SKM-1 (cell line): ENCODE results near the gene BET1L.

Experiments
- DNase-seq: peaks from one replicate; lab custom pipeline; 2025; ENCODE audit not compliant: unreplicated experiment; lab: John Stamatoyannopoulos, UW

Gene BET1L

DNA sequence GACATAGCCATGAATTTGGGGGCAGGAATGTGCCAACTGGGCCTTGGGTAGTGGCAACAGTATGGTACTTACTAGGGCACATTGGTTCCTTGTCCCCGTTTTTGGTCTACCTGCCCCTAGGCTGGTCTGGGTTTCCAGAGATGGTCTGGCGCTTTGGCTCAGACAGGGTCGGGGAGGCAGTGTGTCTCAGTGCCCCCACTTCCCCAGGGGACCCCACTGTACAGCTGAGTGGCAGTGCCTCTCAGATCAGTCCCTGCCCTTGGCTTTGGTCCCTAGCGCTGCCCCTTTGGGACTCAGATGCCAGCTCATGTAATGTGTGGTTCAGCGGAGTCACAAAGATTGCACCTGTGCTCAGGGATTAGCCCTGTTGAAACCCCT lies 3.6 kb upstream of the BET1L start:
- DNase-seq = no peak

DNA sequence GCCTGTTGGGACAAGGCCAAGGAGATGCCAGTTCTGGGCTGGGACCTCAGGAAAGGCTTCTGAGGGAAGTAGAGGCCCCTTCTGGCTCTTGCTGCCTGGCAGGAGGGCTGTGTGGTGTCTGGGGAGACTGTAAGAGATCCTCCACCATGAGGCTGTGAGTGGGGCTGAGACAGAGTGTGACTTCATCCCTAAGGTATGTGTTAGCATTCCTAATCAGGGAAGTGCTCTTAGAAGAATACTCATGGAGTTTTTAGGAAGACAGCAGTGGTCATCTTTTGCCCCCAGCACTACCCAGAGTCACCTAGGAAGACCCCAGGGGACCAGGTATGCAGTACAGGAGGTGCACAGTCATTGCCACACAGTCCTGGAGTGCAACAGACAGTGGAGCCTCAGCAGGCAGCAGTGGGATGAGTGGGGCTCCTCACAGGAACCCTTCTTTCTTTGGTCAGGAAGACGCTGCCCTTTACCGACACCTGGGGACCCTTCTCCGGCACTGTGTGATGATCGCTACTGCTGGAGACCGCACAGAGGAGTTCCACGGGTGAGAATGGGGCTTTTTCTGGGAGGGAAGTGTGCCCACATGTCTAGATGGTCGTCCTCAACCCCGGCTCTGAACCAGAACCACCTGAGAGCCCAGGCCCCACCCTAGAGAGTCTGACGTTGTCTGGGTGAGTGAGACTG lies 3.1 kb upstream of the BET1L start:
- DNase-seq = no peak

DNA sequence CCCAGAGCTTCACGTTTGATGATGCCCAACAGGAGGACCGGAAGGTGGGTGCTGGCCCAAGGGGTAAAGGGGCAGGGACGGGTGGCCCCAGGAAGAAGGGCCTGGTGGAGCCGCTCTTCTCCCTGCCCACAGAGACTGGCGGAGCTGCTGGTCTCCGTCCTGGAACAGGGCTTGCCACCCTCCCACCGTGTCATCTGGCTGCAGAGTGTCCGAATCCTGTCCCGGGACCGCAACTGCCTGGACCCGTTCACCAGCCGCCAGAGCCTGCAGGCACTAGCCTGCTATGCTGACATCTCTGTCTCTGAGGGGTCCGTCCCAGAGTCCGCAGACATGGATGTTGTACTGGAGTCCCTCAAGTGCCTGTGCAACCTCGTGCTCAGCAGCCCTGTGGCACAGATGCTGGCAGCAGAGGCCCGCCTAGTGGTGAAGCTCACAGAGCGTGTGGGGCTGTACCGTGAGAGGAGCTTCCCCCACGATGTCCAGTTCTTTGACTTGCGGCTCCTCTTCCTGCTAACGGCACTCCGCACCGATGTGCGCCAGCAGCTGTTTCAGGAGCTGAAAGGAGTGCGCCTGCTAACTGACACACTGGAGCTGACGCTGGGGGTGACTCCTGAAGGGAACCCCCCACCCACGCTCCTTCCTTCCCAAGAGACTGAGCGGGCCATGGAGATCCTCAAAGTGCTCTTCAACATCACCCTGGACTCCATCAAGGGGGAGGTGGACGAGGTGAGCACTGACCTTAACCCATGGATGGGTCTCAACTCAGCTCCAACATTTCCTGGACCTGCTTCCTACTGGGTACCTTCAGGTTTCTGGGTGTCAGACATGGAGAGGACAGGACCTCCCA lies 2.3 kb upstream of the BET1L start:
- DNase-seq = no peak

DNA sequence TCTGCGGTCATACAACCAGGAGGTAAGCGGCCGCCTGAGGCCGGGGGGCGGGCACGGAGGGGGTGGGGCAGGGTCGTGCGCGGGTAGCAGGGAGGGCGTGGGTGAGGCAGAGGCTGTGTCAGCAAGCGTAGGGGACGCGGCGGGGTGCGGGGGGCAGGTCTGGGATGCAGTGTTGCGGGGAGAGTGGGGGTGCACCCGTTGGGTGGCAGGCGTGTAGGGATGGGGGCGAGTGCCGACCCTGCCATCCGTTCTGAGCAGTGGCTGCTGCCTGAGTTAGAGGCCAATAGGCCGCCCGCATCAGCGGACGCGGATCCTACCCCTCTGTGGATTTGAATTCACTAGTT lies 1.7 kb upstream of the BET1L start:
- no peak for DNase-seq

DNA sequence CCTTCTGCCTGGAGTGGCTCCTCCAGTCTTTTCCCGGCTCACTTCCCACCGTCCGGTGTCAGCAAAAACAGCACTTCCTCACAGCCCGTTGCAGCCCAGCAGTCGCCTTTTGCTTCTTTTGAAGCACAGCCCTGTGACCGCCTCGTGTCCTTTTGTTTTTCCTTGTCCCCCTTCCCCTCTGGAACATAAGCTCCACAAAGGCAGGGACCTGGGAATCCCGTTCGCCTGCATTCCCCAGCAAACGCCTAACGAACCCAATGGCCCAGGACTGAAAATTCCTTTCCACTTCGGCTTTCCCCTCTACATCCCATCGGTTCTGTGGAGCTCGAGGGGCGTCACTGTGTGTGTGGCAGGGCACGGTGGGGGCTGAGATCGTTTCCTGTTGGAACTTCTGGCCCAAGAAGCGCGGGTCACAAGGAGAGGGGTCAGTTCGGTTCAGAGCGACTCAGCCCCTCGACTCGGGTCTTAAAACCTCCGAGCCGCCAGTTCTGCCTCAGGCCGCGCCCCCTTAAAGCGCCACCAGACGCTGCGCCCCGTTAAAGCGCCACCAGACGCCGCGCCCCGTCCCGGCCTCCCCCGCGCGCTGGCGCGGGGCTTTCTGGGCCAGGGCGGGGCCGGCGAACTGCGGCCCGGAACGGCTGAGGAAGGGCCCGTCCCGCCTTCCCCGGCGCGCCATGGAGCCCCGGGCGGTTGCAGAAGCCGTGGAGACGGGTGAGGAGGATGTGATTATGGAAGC lies 1.1 kb upstream of the BET1L start:
- peak; percentile 13 for DNase-seq

DNA sequence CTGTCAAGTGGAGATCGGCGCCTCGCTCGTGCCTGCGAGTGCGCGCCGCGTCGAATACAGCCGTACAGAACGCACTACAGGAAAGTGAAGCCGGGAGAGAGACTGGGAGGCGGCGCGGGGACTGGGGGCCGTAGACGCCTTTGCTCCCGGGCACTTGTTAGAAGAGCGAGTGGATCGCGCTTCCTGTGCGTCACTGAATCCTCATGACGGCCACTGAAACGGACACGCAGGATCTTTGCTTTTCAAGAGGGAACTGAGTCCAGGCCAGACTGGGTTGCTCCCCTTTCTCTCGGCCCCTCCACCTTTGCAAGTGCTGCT lies 623 bp upstream of the BET1L start:
- DNase-seq = no peak

DNA sequence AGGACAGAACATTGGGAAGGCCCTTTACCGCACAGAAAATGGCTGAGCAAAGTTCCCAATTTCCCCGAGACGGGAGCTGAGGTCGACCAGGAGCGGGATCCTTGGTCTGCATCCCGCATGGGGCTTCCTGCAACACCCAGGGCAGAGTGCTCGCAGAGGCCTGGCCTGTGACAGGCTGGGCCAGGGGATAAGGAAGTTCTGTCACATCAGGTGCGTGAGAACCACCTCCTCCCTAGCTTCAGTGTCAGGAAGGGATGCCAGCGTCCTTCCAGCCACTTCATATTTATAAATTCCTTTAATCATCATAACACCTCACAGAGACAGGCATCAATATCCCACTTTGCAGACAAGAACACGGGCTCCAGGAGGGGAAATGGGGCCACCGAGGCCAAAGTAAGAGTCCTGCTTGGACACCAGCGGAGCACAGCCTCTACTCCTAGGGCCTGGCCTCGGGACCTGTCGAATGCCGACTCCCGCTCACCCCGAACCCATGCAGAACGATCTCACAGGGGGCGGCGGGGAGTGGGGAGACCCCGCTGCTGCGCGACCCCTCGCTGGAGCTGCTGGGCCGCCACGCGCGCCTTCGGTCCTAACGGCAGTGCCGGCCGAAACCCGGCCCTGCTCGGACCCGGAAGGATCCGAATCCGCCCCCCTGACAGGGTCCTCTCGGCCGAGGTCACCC lies 532 bp downstream of the BET1L start:
- no peak for DNase-seq

DNA sequence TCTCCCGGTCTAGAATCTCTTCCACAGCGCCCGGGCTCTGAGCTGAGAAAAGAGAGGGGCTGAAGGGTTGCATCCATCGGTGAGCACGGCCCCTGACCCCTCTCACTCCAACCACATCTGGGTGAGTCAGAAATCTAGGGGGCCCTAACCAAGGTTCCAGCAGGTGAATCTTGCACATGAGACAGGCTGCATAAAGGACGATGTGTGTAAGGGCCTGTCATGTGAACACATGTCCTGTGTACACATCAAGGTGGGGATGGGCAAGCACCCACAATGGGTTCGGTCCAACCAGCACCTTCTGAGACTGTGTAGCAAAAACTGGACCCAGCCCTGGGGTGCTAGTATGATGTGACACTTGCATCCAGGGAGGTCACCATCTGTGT lies 1.2 kb downstream of the BET1L start:
- DNase-seq = no peak

DNA sequence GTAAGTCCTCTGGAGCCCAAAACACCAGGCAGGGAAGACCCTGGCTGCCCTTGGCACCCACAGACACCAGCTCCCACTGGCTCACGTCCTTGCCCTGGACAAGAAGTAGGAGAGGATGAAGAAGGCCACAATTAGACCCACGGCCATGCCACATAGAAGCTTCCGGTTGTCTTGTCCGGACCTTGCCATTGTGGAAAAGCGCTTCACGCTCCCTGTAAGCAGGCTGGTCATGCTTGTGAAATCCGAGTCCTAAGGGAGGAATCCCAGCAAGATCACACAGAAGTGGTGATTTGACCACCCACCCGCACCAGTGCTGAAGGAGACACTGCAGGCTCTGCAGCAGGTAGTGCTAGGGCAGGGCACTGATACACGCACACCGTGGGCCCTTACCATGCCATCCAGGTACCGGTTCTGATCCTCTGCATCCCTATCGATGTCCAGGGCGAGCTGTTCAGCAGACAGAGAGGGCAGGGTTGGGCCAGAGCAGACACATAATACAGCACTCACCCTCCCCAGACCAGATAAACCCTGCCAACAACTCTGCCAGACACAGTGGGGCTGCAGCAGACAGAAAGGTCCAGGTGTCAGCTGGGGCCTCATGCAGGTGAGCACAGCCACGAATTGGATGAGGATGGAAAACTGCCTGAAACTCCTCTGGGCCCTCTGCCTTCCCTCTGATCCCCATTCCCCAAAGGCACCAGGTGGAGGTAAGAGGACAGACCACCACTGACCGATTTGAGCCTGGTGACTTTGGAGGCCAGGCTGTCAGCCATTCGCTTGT lies 1.8 kb downstream of the BET1L start:
- DNase-seq = no peak

DNA sequence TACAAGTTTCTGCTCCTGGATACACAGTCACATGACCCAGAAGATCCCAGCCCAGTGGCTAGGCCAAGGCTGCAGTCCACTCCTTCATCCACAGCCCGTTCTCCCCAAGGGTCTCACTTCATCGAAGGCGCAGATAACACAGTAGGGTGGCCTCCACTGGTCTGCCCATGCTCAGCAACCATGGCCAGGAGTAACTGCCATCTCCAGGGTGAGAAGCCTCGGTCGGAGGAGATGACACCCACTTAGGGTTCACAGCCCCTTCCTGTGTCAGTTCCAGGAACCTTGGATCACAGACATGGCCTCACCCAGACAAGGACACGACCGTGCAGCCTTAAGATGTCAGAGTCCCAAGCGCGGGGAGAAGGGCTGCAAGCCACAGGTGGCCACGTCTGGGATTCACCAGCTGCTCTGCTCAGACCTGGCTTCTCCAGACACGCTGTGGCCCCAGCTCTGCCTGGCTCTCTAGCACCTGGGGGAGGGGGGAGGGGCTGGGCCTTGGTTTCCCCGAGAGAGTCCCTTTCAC lies 2.6 kb downstream of the BET1L start:
- no peak for DNase-seq

DNA sequence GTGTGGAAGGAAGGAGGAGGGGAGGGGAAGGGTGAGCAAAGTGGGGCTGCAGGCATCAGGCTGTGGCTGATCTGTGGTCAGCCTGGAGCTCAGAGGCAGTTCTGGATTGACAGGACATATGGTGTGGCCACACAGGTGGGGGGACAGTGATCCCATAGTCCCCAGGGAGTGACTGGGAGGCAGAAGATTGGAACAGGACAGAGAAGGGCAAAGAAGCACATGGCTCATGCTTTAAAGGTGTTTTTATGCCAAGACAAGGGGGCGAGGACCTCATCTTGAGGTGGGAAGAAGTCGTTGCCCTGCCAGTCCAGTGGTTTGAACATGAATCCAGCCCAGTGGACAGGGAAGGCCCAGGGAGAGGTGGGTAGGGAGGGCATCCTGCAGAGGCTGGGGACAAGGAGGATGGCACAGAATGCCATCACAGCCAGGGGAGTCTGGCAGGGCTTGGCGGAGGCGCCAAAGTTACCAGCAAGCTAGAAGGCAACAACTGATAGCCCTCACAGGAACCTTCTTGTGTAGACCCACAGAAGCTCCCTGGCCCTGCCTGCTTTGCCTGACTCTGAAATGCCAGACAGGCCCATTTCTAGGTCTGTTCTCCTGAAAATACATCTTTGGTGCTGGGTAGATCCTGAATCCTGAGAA lies 3.1 kb downstream of the BET1L start:
- no peak for DNase-seq

DNA sequence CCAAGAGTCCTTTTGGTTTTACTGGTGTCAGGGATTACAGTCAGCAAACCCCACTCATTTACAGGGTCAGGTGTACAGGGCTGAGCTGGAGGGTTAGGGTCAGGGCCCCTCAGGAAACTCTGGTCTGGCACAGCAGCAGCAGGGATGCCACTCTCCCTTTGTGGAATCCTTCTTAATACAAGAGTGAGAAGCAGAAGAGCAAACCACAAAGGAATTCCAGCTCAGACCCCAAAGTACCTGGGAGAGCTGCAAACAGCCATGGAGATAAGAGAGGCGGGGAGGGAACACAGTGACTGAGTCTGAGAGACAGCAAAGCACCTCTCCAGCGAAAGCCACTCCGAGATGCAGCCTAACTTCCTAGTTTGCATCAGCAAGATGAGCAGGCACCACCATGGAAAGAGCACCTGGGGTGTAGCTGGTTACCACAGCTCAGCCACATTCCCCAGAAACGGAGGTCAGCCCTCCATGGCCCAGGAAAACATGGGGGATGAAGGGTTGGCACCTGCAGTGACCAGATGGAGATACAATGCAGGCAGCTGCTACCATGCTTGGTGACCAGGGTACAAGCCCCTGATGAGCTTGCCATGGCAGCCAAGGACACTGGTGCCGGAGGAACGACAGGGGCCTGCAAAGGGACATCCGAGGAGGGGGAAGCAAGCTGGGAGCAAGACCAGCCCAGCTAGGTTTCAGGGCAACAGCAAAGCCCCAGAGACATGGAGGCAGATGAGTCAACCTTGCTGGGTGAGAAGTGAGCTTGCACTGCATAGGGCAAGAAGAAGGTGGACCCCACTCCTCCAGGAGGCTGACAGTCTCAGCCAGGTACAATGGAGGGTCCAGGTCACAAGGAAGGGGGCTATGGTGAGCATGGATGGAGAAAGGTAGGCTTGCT lies 3.9 kb downstream of the BET1L start:
- no peak for DNase-seq

DNA sequence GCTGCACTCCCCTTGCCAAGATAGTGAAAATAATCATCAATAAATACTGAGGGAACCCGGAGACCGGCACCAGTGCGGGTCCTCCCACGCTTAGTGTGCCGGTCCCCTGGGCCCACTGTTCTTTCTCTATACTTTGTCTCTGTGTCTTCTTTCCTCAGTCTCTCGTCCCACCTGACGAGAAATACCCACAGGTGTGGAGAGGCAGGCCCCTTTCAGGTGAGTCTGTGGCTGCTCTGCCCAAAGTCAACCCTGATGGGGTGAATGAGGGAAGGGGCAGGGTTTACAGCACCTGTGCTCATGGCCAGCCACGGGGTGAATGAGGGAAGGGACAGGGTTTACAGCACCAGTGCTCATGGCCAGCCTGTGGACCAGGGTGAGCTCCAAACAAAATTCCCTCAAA lies 4.7 kb downstream of the BET1L start:
- no peak for DNase-seq

DNA sequence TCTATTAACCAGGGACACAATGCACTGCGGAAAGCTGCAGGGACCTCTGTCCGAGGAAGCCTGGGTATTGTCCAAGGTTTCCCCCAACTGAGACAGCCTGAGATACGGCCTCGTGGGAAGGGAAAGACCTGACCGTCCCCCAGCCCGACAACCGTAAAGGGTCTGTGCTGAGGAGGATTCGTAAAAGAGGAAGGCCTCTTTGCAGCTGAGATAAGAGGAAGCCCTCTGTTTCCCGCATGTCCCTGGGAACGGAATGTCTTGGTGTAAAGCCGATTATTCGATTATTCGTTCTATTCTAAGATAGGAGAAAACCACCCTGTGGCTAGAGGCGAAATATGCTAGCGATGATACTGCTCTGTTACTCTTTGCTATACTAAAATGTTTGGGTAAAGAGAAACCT lies 5.2 kb downstream of the BET1L start:
- no peak for DNase-seq

DNA sequence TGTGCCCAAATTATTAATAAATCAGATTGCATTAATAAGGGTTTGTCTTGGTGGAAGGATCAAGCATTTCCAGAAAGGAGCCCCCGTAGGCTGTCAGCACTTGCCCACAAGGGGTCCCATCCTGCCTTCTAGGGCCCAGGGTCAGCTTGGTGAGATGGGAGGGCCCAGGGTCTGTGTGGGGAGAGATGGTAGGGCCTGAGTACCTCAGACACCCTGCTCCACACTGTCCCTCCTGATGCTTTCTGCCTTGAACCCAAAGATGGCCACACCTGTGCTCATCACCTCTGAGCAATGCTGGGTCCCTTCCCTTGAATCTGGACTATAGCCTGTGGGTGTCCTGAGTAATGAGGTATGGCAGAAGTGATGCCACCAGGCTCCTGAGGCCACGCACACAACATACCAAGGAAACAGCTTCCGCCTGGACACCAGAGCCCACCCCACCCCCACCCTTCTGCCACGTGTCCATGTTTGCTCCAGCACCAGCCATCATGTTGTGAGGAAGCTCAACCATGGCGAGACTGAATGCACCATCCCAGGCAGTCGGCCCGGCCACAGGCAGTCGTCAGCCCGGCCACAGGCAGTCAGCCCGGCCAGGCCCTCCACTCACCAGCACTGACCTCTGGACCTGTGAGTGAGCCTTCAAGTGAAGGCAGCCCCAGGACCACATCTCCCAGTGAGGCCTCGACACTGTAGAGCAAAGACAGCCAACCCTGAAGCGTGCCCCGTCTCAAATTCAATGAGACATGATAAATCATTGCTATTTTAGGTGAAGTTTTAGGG lies 6.8 kb downstream of the BET1L start:
- DNase-seq = no peak

DNA sequence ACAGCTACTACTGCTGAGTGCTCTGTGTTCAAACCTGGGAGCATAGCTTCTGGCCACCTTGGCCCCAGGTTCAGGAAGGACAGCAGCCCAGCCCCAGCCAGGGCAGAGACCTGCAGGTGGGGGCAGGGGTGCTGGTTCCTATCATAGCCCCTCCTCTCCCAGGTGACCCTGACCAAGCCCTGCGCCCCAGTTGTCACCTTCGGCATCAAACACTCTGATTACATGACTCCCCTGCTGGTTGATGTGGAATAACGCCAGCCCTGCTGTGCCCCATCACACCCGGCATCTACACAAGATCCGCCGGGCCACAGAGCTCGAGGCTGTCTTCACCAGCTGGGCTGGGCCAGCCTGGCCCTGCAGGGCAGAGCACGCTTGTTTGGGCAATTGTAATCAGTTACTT lies 7.4 kb downstream of the BET1L start:
- no peak for DNase-seq

DNA sequence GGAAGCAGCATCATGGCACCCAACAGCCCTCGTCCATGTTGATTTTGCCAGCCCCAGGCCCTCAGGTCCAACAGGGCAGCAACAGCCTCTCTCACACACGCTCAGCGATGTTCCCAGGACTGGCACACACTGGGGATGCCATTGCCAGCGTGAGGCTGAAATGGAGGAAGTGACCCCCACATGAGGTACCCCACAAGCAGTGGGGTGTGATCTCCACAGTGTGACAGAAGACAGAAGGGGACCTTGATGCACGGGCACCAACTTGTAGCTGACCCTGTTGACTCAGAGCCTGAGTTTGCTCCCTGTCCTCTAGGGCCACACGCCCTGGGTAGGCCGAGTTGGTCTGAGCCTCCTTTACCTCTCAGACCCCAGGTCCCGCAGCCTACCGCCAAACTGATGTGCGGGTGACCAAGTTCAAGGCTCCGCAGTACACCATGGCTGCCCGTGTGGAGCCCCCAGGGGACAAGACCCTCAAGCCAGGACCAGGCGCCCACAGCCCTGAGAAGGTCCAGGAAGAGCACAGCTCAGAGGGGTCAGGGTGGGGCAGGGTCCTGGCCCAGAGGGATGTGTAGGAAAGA lies 8.1 kb downstream of the BET1L start:
- DNase-seq = no peak

DNA sequence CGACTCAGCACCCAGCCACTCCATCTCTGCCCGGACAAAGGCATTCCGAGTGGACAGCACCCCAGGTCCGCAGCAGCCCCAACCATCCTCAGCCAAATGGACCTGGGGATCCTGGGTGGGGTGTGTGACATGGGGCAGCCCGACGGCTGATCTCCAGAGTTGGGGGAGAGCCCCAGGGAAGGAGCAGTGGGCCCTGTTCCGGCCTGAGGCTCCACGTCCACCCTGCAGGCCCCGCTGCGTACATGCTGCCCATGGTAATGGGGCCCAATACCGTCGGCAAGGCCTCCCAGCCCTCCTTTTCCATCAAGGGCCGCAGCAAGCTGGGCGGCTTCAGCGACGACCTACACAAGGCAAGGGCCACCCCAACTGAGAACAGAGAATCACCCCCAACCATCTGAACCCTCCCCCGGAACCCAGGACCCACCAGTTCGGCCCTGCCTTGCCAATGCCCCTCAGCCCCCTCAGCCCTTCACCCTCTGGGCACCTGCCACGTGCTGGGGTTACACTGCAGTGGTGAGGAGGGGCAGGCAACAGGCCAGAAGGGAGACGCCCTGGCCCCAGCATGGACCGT lies 8.9 kb downstream of the BET1L start:
- no peak for DNase-seq
